Stimulated activated naive CD8-positive, alpha-beta T cell treated with anti-CD3 and anti-CD28 coated beads, Interleukin-15, Interleukin-2, amounts not matched to agents 100 ng/mL and 50 ng/mL, for 24 hours (primary cell): ENCODE measurements around the gene PTPRJ.

Experiments
- H3K27ac Mint-ChIP-seq: one replicate; pipeline ENCODE4 v1.8.0; 2021; ENCODE audit warnings: mild to moderate bottlenecking, mixed read lengths
- H3K27me3 Mint-ChIP-seq: one replicate; pipeline ENCODE4 v1.8.0; 2021; ENCODE audit warnings: mixed read lengths
- H3K36me3 Mint-ChIP-seq: one replicate; pipeline ENCODE4 v1.8.0; 2021; ENCODE audit warnings: low read depth, mixed read lengths
- H3K4me1 Mint-ChIP-seq: one replicate; pipeline ENCODE4 v1.8.0; 2021; ENCODE audit warnings: low read depth, mixed read lengths
- H3K4me3 Mint-ChIP-seq: one replicate; pipeline ENCODE4 v1.8.0; 2021; ENCODE audit warnings: mild to moderate bottlenecking, mixed read lengths
- H3K9me3 Mint-ChIP-seq: one replicate; pipeline ENCODE4 v1.8.0; 2021; ENCODE audit warnings: mixed read lengths

The PTPRJ gene

GRCh38 chr11:48029681-48030290 is 49.4 kb downstream of the PTPRJ start:
- peak overlapping the region; percentile 29 for H3K27ac Mint-ChIP-seq
- H3K36me3 Mint-ChIP-seq = peaks cover 13% of the 10 kb centered on the region

GRCh38 chr11:48031602-48032001 is 51.2 kb downstream of the PTPRJ start:
- Mint-ChIP-seq H3K4me1 (peaks cover 72% of the 10 kb centered on the region), H3K9me3 (no peaks in the 10 kb centered on the region), H3K4me3 (no peak overlapping the region), H3K27me3 (no peaks in the 10 kb centered on the region), H3K36me3 (peaks cover 15% of the 10 kb centered on the region), H3K27ac (peak overlapping the region; percentile 57)

More at GRCh38 chr11:48029681-48030290, 49.4 kb downstream of the PTPRJ start:
- Mint-ChIP-seq H3K4me1 (peaks cover 62% of the 10 kb centered on the region), H3K27me3 (no peaks in the 10 kb centered on the region), H3K9me3 (no peaks in the 10 kb centered on the region), H3K4me3 (no peak overlapping the region)

- Mint-ChIP-seq H3K27ac (no peak overlapping the region), H3K4me3 (no peak overlapping the region), H3K27me3 (no peaks in the 10 kb centered on the region), H3K4me1 (peaks cover 80% of the 10 kb centered on the region), H3K36me3 (peaks cover 16% of the 10 kb centered on the region), H3K9me3 (no peaks in the 10 kb centered on the region)
Measured at GRCh38 chr11:48032721-48033120, 52.4 kb downstream of the PTPRJ start.

DNA sequence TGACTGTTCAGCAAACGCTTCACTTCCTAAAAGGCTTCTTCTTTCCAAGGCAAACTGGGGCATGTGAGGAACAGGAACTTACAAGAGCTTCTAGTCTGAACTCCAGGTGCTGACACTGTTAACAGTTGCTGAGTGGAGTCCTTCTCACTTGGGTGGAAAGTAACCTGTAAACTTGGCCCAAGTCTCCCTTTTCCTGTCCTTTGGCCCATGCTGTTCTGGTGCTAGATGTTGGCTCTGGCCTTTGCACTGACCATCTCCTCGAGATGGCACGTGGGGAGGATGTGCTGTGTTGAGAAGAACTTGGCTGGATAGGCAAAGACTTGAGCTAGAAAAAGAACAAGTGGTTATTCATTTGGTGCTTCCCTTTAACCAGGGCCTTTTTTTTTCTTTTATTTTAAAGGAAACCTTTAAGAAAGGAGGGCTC is 53.6 kb downstream of the PTPRJ start:
- Mint-ChIP-seq H3K4me1 (peaks cover 83% of the 10 kb centered on the region), H3K27me3 (no peaks in the 10 kb centered on the region), H3K27ac (no peak overlapping the region), H3K9me3 (no peaks in the 10 kb centered on the region), H3K36me3 (peaks cover 16% of the 10 kb centered on the region), H3K4me3 (no peak overlapping the region)

- no peak overlapping the region for H3K4me3 Mint-ChIP-seq
- H3K9me3 Mint-ChIP-seq = no peaks in the 10 kb centered on the region
- H3K36me3 Mint-ChIP-seq = peaks cover 16% of the 10 kb centered on the region
- no peaks in the 10 kb centered on the region for H3K27me3 Mint-ChIP-seq
- H3K4me1 Mint-ChIP-seq = peaks cover 70% of the 10 kb centered on the region
- no peak overlapping the region for H3K27ac Mint-ChIP-seq
Measured at GRCh38 chr11:48034926-48035871, 54.8 kb downstream of the PTPRJ start.

GRCh38 chr11:48036011-48036410 is 55.7 kb downstream of the PTPRJ start:
- Mint-ChIP-seq H3K9me3 (no peaks in the 10 kb centered on the region), H3K4me3 (no peak overlapping the region), H3K4me1 (peaks cover 68% of the 10 kb centered on the region), H3K27me3 (no peaks in the 10 kb centered on the region), H3K36me3 (peaks cover 19% of the 10 kb centered on the region), H3K27ac (no peak overlapping the region)

GRCh38 chr11:48036466-48036865 is 56.1 kb downstream of the PTPRJ start:
- Mint-ChIP-seq H3K27ac (no peak overlapping the region), H3K27me3 (no peaks in the 10 kb centered on the region), H3K4me1 (peaks cover 64% of the 10 kb centered on the region), H3K4me3 (no peak overlapping the region), H3K9me3 (no peaks in the 10 kb centered on the region), H3K36me3 (peaks cover 21% of the 10 kb centered on the region)

GRCh38 chr11:48037709-48038468 is 57.5 kb downstream of the PTPRJ start:
- Mint-ChIP-seq H3K36me3 (peaks cover 21% of the 10 kb centered on the region), H3K4me3 (peak overlapping the region; percentile 1), H3K4me1 (peaks cover 60% of the 10 kb centered on the region), H3K27me3 (no peaks in the 10 kb centered on the region), H3K27ac (no peak overlapping the region), H3K9me3 (no peaks in the 10 kb centered on the region)

- Mint-ChIP-seq H3K4me1 (peaks cover 61% of the 10 kb centered on the region), H3K4me3 (no peak overlapping the region), H3K27me3 (no peaks in the 10 kb centered on the region), H3K36me3 (peaks cover 10% of the 10 kb centered on the region), H3K9me3 (no peaks in the 10 kb centered on the region), H3K27ac (no peak overlapping the region)
Measured at GRCh38 chr11:48040830-48041444, 60.6 kb downstream of the PTPRJ start.

DNA sequence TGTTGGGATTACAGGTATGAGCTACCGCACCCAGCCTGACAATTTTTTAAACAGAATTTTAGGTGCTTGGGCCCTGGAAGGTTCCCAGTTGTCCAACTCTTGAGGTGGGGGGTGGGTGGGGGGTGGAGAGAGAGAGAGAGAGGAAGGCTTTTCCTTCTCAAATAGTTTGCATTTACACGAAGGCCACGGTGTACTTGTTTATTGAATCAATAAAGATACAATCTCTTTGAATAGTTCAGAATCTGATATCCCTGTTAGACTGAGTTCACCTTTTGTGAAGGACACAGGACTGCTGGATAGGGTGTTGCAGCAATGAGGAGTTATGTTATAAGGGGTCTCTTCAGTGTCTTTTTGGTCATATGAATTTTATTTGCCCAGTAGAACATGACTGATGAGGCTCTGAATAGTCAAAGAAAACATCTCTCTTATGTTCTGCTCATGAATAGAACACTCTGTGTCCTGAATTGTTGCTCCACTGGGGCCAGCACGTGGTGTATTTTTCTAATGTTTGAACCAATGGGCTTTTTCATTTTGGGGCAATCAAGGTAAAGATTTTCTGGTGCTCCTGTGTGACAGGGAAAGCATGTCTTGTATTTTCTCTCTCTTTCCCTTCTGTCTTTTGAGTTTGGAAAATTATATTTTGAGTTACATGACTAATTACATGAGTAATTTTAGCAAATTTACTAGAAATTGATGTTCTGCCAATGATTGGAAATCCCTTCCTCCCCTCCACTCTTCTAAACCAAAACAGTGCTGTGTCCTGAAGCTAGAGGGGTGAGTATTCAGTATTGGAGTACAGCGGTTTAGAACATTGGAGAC is 61.7 kb downstream of the PTPRJ start:
- Mint-ChIP-seq H3K4me3 (no peak overlapping the region), H3K27me3 (no peaks in the 10 kb centered on the region), H3K9me3 (no peaks in the 10 kb centered on the region), H3K36me3 (peaks cover 10% of the 10 kb centered on the region), H3K27ac (peak overlapping the region; percentile 50), H3K4me1 (peaks cover 55% of the 10 kb centered on the region)

DNA sequence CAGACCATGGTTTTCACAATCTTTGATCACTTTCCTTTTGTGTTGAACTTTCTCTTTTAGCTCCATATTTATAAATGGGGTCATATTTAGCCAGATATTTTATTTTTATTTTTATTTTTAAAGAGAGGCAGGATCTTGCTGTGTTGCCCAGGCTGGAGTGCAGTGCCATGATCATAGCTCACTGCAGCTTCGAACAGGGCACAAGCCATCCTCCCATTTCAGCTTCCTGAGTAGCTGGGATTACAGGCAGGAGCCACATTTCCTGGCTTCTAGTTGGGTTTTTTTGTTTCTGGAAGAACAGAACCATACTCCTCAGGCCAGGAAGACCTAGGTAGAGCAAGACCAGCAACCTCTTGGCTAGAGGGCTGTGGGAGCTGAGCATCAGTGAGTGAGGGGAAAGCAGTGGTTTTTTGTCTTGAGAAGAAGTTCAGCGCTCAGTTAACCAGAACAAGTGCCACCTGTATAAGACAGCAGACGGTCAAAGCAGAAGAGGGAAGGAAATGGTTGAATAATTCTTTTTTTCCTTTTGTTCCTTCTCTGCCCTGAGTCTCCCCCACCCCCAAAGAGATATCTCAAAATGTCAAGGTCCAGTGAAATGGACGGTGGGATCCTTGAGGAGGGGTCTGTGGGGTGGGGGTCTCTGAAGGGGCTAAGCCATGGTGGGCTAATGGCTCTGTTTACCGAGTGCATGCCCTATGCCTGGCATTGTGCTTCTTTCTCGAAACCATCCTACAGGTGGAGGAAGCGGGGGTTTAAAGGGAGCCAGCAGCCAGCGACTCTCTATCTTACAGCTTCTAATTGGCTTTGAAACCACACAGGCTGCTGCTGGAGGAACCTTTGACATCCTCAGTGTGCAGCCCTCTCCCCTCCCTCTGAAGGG is 63.0 kb downstream of the PTPRJ start:
- H3K27ac Mint-ChIP-seq = peak overlapping the region; percentile 76
- H3K36me3 Mint-ChIP-seq = peaks cover 5% of the 10 kb centered on the region
- H3K4me3 Mint-ChIP-seq = no peak overlapping the region
- no peaks in the 10 kb centered on the region for H3K9me3 Mint-ChIP-seq
- H3K27me3 Mint-ChIP-seq = no peaks in the 10 kb centered on the region
- peaks cover 56% of the 10 kb centered on the region for H3K4me1 Mint-ChIP-seq

- Mint-ChIP-seq H3K4me3 (no peak overlapping the region), H3K4me1 (peaks cover 60% of the 10 kb centered on the region), H3K9me3 (no peaks in the 10 kb centered on the region), H3K36me3 (peaks cover 5% of the 10 kb centered on the region), H3K27me3 (no peaks in the 10 kb centered on the region), H3K27ac (peak overlapping the region; percentile 18)
Measured at GRCh38 chr11:48043991-48044512, 63.7 kb downstream of the PTPRJ start.

DNA sequence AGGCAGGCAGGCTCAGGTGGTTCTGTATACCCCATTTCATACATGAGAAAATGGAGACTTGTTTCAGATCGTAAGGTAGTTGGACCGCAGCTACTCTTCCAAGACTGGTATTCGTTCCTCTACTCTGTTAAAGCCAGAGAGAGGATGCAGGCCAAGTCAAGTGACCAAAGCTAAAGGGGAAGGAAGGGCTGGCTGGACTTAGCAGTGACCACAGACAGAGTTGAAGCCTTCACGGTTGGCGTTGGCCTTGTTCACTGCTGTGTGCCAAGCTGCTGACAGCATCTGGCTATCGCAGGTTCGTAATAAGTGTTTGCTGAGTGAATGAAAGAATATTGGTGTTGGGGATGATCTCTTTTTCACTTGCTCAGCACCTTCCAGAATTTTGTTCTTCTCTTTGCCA is 64.2 kb downstream of the PTPRJ start:
- Mint-ChIP-seq H3K4me1 (peaks cover 63% of the 10 kb centered on the region), H3K9me3 (no peaks in the 10 kb centered on the region), H3K27me3 (no peaks in the 10 kb centered on the region), H3K27ac (peak overlapping the region; percentile 18), H3K36me3 (peaks cover 5% of the 10 kb centered on the region), H3K4me3 (no peak overlapping the region)
